Smooth muscle cell (in vitro differentiated cells): ENCODE data around the gene PAQR4. TPM values are rescaled to one million over a fixed set of nuclear protein-coding genes. Genes with fewer than 3 reads are reported as not detected.
"Not testable (repeated sequence)": the region's sequence is repeated elsewhere in the genome, so short reads cannot be mapped to it uniquely, and the experiment has no call there.

ENCODE experiments used
- DNase-seq: peaks from one replicate; lab custom pipeline; 2025; ENCODE audit not compliant: unreplicated experiment; lab: John Stamatoyannopoulos, UW
- H2AFZ ChIP-seq: fragments of 200-600 bp; sonication (generic); 2 replicates; pipeline ENCODE4 v1.6.0; 2016; ENCODE audit warnings: antibody characterized with exemption, low read depth, mild to moderate bottlenecking
- H3F3A ChIP-seq: fragments of 200-600 bp; sonication (generic); 2 replicates; pipeline ENCODE4 v1.6.0; 2017; ENCODE audit warnings: antibody characterized with exemption, low read depth
- H3K27ac ChIP-seq: fragments of 200-600 bp; sonication (generic); 2 replicates; pipeline ENCODE4 v1.5.1; 2016; ENCODE audit warnings: low read depth, mild to moderate bottlenecking
- H3K27me3 ChIP-seq: fragments of 200-600 bp; sonication (generic); 2 replicates; pipeline ENCODE4 v1.6.1; 2016; ENCODE audit warnings: low read depth, mild to moderate bottlenecking
- H3K36me3 ChIP-seq: fragments of 200-600 bp; sonication (generic); 2 replicates; pipeline ENCODE4 v1.5.1; 2016; ENCODE audit warnings: low read depth
- H3K4me1 ChIP-seq: fragments of 200-600 bp; sonication (generic); 2 replicates; pipeline ENCODE4 v1.5.1; 2016; ENCODE audit warnings: low read depth
- H3K4me2 ChIP-seq: fragments of 200-600 bp; sonication (generic); 2 replicates; pipeline ENCODE4 v1.6.0; 2016; ENCODE audit warnings: mild to moderate bottlenecking
- H3K4me3 ChIP-seq: fragments of 200-600 bp; sonication (generic); 2 replicates; pipeline ENCODE4 v1.5.1; 2016; ENCODE audit warnings: mild to moderate bottlenecking
- H3K79me2 ChIP-seq: fragments of 200-600 bp; sonication (generic); 2 replicates; pipeline ENCODE4 v1.6.0; 2016; ENCODE audit warnings: low read depth, mild to moderate bottlenecking
- H3K9ac ChIP-seq: fragments of 200-600 bp; sonication (generic); 2 replicates; pipeline ENCODE4 v1.6.0; 2016; ENCODE audit warnings: low read depth
- H3K9me3 ChIP-seq: fragments of 200-600 bp; sonication (generic); replicated peaks from 2 replicates; pipeline ENCODE4 v1.5.1; 2016; ENCODE audit warnings: low read depth
- H4K20me1 ChIP-seq: fragments of 200-600 bp; sonication (generic); 2 replicates; pipeline ENCODE4 v1.6.0; 2016; ENCODE audit warnings: low read depth
- CTCF ChIP-seq: fragments of 200-600 bp; sonication (generic); IDR thresholded peaks from 2 replicates; pipeline ENCODE4 v1.5.1; 2017; ENCODE audit warnings: borderline replicate concordance, mild to moderate bottlenecking, antibody characterized with exemption; ENCODE audit not compliant: insufficient read depth, poor library complexity, severe bottlenecking
- WGBS: methylation state at CpG from one replicate; pipeline ENCODE4 v1.1.7; 2016; ENCODE audit warnings: low lambda C conversion rate; 5-methylcytosine and 5-hydroxymethylcytosine counted together
- polyA plus RNA-seq: library from polyadenylated mRNA; unstranded; fragments of >200 nt; fragmentation: Nextera tagmentation; extraction: Ambion mirVana; gene quantifications from 2 replicates; pipeline ENCODE4 v1.2.1, GENCODE V29; 2016
- total RNA-seq: library from RNA; depleted of rRNA; stranded (reverse); fragments of >200 nt; gene quantifications from 2 replicates; pipeline ENCODE4 v1.2.3, GENCODE V29; 2014

Gene PAQR4
- total and polyA plus RNA-seq, 2 experiments from 2014 or later: 4.6 to 9.3 TPM

DNA sequence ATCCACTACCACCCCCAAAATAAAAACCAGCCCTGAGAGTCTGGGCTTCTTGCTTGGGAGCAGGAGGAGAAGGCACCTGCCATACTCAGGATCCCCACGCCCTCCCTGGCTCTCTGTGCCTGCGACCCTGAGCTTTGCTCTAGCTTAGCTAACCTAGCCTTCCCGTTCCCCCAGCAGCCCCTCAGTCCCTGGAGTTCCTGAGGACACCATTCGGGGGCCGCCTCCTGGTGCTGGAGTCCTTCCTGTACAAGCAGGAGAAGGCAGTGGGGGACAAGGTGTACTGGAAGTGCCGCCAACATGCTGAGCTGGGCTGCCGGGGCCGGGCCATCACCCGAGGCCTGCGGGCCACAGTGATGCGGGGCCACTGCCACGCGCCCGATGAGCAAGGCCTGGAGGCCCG, 38.9 kb upstream of the PAQR4 start:
- WGBS: 98% methylated on average over 15 of the region's 15 CpGs
- TF ChIP-seq CTCF: no peak
- Histone ChIP-seq H3F3A (no peaks in the 10 kb centered on the region), H3K9ac (no peak overlapping the region), H3K4me2 (no peak overlapping the region), H3K79me2 (no peaks in the 10 kb centered on the region), H2AFZ (no peak overlapping the region), H3K9me3 (no peaks in the 10 kb centered on the region), H3K27me3 (no peaks in the 10 kb centered on the region), H3K27ac (no peak overlapping the region), H4K20me1 (peaks cover 7% of the 10 kb centered on the region), H3K36me3 (no peaks in the 10 kb centered on the region), H3K4me1 (no peaks in the 10 kb centered on the region), H3K4me3 (no peak overlapping the region)
- no peak for DNase-seq

GRCh38 chr16:2931231-2931914, 37.8 kb upstream of the PAQR4 start:
- not testable (repeated sequence) for H3K4me1 ChIP-seq, H3K9ac ChIP-seq, H3K9me3 ChIP-seq, H4K20me1 ChIP-seq, H3K4me3 ChIP-seq, H3K4me2 ChIP-seq, H3F3A ChIP-seq, H2AFZ ChIP-seq, H3K79me2 ChIP-seq, DNase-seq, H3K27me3 ChIP-seq, H3K27ac ChIP-seq, H3K36me3 ChIP-seq
- 95% methylated on average over 13 of the region's 13 CpGs for WGBS

GRCh38 chr16:2933136-2933535, 36.0 kb upstream of the PAQR4 start:
- no peak for DNase-seq
- H3F3A ChIP-seq: no peaks in the 10 kb centered on the region
- no peaks in the 10 kb centered on the region for H3K9me3 ChIP-seq
- H3K27me3 ChIP-seq: no peaks in the 10 kb centered on the region
- no peak overlapping the region for H3K9ac ChIP-seq
- no peak overlapping the region for H3K27ac ChIP-seq
- H3K79me2 ChIP-seq: no peaks in the 10 kb centered on the region
- H2AFZ ChIP-seq: no peak overlapping the region
- TF ChIP-seq CTCF: no peak
- no peaks in the 10 kb centered on the region for H4K20me1 ChIP-seq
- WGBS: 96% methylated on average over 30 of the region's 30 CpGs
- no peaks in the 10 kb centered on the region for H3K4me1 ChIP-seq
- no peak overlapping the region for H3K4me3 ChIP-seq
- H3K4me2 ChIP-seq: no peak overlapping the region
- H3K36me3 ChIP-seq: no peaks in the 10 kb centered on the region

- Histone ChIP-seq H3K27ac (no peak overlapping the region), H3K4me3 (no peak overlapping the region), H3K4me2 (no peak overlapping the region), H3K79me2 (no peaks in the 10 kb centered on the region), H2AFZ (no peak overlapping the region), H3K4me1 (no peaks in the 10 kb centered on the region), H3K36me3 (no peaks in the 10 kb centered on the region), H3K9ac (no peak overlapping the region), H3K9me3 (no peaks in the 10 kb centered on the region), H3K27me3 (no peaks in the 10 kb centered on the region), H4K20me1 (no peaks in the 10 kb centered on the region), H3F3A (no peaks in the 10 kb centered on the region)
- 91% methylated on average over 8 of the region's 22 CpGs for WGBS
- no peak for TF ChIP-seq CTCF
- DNase-seq: no peak
Observed at GRCh38 chr16:2933701-2934100, 35.4 kb upstream of the PAQR4 start.
